Suppressor macrophage treated with lipopolysaccharide for 1 hour (primary cell): ENCODE data around the gene MTOR.
"Not testable (repeated sequence)": the region's sequence is repeated elsewhere in the genome, so short reads cannot be mapped to it uniquely, and the experiment has no call there.

Experiments
- DNase-seq, 3 donors: peaks; one replicate each; pipeline ENCODE4 v3.0.0-alpha.2; 2020 to 2022

Gene MTOR

GRCh38 chr1:11100149-11100493, 162.2 kb downstream of the MTOR start:
- DNase-seq, result no peak

- DNase-seq, result peak; percentile 95 to 98 (median 98)
Observed at GRCh38 chr1:11099310-11100148, 162.8 kb downstream of the MTOR start, which contains the start of gene EXOSC10. Gene EXOSC10, minus strand, starts transcription at chr1:11099869. Its CDS starts 38 bp downstream, at chr1:11099831.

- no peak for DNase-seq
Observed at GRCh38 chr1:11098931-11099309, 163.4 kb downstream of the MTOR start.

- not testable (repeated sequence) for DNase-seq
Observed at GRCh38 chr1:11083784-11084183, 178.6 kb downstream of the MTOR start.

GRCh38 chr1:11080931-11081330, 181.4 kb downstream of the MTOR start:
- no peak for DNase-seq

- no peak for DNase-seq
Observed at GRCh38 chr1:11078631-11079030, 183.7 kb downstream of the MTOR start.

GRCh38 chr1:11073398-11073797, 189.0 kb downstream of the MTOR start:
- not testable (repeated sequence) for DNase-seq

- DNase-seq, result no peak
Observed at GRCh38 chr1:11072216-11072917, 190.0 kb downstream of the MTOR start.

- DNase-seq, result no peak
Observed at GRCh38 chr1:11071463-11072215, 190.7 kb downstream of the MTOR start.

- DNase-seq, result no peak
Observed at GRCh38 chr1:11070876-11071275, 191.5 kb downstream of the MTOR start.

- DNase-seq, result no peak
Observed at GRCh38 chr1:11068600-11069473, 193.5 kb downstream of the MTOR start.

GRCh38 chr1:11067716-11068599, 194.4 kb downstream of the MTOR start:
- no peak for DNase-seq

GRCh38 chr1:11065796-11066195, 196.6 kb downstream of the MTOR start:
- no peak for DNase-seq

GRCh38 chr1:11064942-11065341, 197.4 kb downstream of the MTOR start:
- no peak for DNase-seq

- DNase-seq, result not testable (repeated sequence)
Observed at GRCh38 chr1:11063937-11064537, 198.3 kb downstream of the MTOR start.

- peak in 1 of 3 donors; percentile 25 for DNase-seq
Observed at GRCh38 chr1:11062965-11063401, 199.4 kb downstream of the MTOR start.

GRCh38 chr1:11061652-11062365, 200.5 kb downstream of the MTOR start:
- no peak for DNase-seq

- DNase-seq, result peak; percentile 95 to 99 (median 98)
Observed at GRCh38 chr1:11059968-11060830, 202.2 kb downstream of the MTOR start, which contains the start of gene SRM. Gene SRM, minus strand, starts transcription at chr1:11060018. Its CDS starts 75 bp downstream, at chr1:11059943.
